ENCODE results near the gene APOC1.

Gene APOC1

GRCh38 chr19:44903602-44904425 is 10.6 kb upstream of the APOC1 start:
- Histone ChIP-seq H3K4me3 (ENCODE audit: low read depth, low read length, poor library complexity, severe bottlenecking) (no peak overlapping the region), H3K27ac (ENCODE audit: low read depth, low read length, poor library complexity, severe bottlenecking) (no peak overlapping the region), H3K36me3 (ENCODE audit: insufficient read depth, low read length) (peaks cover 41% of the 10 kb centered on the region), H3K27me3 (ENCODE audit: insufficient read depth, low read length) (no peaks in the 10 kb centered on the region), H3K9ac (ENCODE audit: low read length) (no peak overlapping the region), H3K79me2 (ENCODE audit: insufficient read depth, low read length) (no peaks in the 10 kb centered on the region), H3K4me1 (ENCODE audit: insufficient read depth, low read length, severe bottlenecking) (peaks cover 4% of the 10 kb centered on the region), H3F3A (ENCODE audit: insufficient read depth, low read length) (no peaks in the 10 kb centered on the region), H3K9me2 (ENCODE audit: low read depth, low read length) (no peaks in the 10 kb centered on the region), H3K9me3 (ENCODE audit: low read length) (no peaks in the 10 kb centered on the region), H3K4me2 (ENCODE audit: low read length) (no peak overlapping the region), H4K20me1 (ENCODE audit: insufficient read depth, low read length) (no peaks in the 10 kb centered on the region), H2AFZ (ENCODE audit: low read length) (no peak overlapping the region)
- TF ChIP-seq EZH2 (IDR thresholded peaks at IDR 0.05; ENCODE audit: borderline replicate concordance, low read length): no peak
- TF ChIP-seq CTCF (IDR thresholded peaks at IDR 0.05; ENCODE audit: low read length): peak; percentile 96

GRCh38 chr19:44904426-44904994 is 9.9 kb upstream of the APOC1 start:
- H3K9me3 ChIP-seq (ENCODE audit: low read length): no peaks in the 10 kb centered on the region
- peaks cover 4% of the 10 kb centered on the region for H3K4me1 ChIP-seq (ENCODE audit: insufficient read depth, low read length, severe bottlenecking)
- H4K20me1 ChIP-seq (ENCODE audit: insufficient read depth, low read length): no peaks in the 10 kb centered on the region
- no peak overlapping the region for H2AFZ ChIP-seq (ENCODE audit: low read length)
- H3K27me3 ChIP-seq (ENCODE audit: insufficient read depth, low read length): no peaks in the 10 kb centered on the region
- no peak overlapping the region for H3K9ac ChIP-seq (ENCODE audit: low read length)
- no peaks in the 10 kb centered on the region for H3K79me2 ChIP-seq (ENCODE audit: insufficient read depth, low read length)
- H3F3A ChIP-seq (ENCODE audit: insufficient read depth, low read length): no peaks in the 10 kb centered on the region
- H3K27ac ChIP-seq (ENCODE audit: low read depth, low read length, poor library complexity, severe bottlenecking): no peak overlapping the region
- TF ChIP-seq CTCF (IDR thresholded peaks at IDR 0.05; ENCODE audit: low read length) (peak; percentile 44), EZH2 (IDR thresholded peaks at IDR 0.05; ENCODE audit: borderline replicate concordance, low read length) (no peak)
- no peak overlapping the region for H3K4me3 ChIP-seq (ENCODE audit: low read depth, low read length, poor library complexity, severe bottlenecking)
- H3K4me2 ChIP-seq (ENCODE audit: low read length): no peak overlapping the region
- H3K9me2 ChIP-seq (ENCODE audit: low read depth, low read length): no peaks in the 10 kb centered on the region
- peaks cover 37% of the 10 kb centered on the region for H3K36me3 ChIP-seq (ENCODE audit: insufficient read depth, low read length)

GRCh38 chr19:44905437-44906160 is 8.8 kb upstream of the APOC1 start, which contains the start of gene APOE:
Gene APOE (plus strand): TSS chr19:44905796. CDS start chr19:44906625, 829 bp downstream.
- no peaks in the 10 kb centered on the region for H3K9me2 ChIP-seq (ENCODE audit: low read depth, low read length)
- peaks cover 28% of the 10 kb centered on the region for H3K36me3 ChIP-seq (ENCODE audit: insufficient read depth, low read length)
- H3F3A ChIP-seq (ENCODE audit: insufficient read depth, low read length): no peaks in the 10 kb centered on the region
- H3K4me1 ChIP-seq (ENCODE audit: insufficient read depth, low read length, severe bottlenecking): peaks cover 4% of the 10 kb centered on the region
- no peak for TF ChIP-seq EZH2 (IDR thresholded peaks at IDR 0.05; ENCODE audit: borderline replicate concordance, low read length)
- no peak for TF ChIP-seq CTCF (IDR thresholded peaks at IDR 0.05; ENCODE audit: low read length)
- H3K79me2 ChIP-seq (ENCODE audit: insufficient read depth, low read length): no peaks in the 10 kb centered on the region
- no peaks in the 10 kb centered on the region for H4K20me1 ChIP-seq (ENCODE audit: insufficient read depth, low read length)
- no peaks in the 10 kb centered on the region for H3K9me3 ChIP-seq (ENCODE audit: low read length)
- H3K4me2 ChIP-seq (ENCODE audit: low read length): no peak within 1 kb of the TSS
- no peaks in the 10 kb centered on the region for H3K27me3 ChIP-seq (ENCODE audit: insufficient read depth, low read length)
- no peak within 1 kb of the TSS for H3K4me3 ChIP-seq (ENCODE audit: low read depth, low read length, poor library complexity, severe bottlenecking)
- H2AFZ ChIP-seq (ENCODE audit: low read length): no peak within 1 kb of the TSS
- no peak within 1 kb of the TSS for H3K9ac ChIP-seq (ENCODE audit: low read length)
- no peak within 1 kb of the TSS for H3K27ac ChIP-seq (ENCODE audit: low read depth, low read length, poor library complexity, severe bottlenecking)
